Measurements from ENCODE around the gene BTBD9.

DNA sequence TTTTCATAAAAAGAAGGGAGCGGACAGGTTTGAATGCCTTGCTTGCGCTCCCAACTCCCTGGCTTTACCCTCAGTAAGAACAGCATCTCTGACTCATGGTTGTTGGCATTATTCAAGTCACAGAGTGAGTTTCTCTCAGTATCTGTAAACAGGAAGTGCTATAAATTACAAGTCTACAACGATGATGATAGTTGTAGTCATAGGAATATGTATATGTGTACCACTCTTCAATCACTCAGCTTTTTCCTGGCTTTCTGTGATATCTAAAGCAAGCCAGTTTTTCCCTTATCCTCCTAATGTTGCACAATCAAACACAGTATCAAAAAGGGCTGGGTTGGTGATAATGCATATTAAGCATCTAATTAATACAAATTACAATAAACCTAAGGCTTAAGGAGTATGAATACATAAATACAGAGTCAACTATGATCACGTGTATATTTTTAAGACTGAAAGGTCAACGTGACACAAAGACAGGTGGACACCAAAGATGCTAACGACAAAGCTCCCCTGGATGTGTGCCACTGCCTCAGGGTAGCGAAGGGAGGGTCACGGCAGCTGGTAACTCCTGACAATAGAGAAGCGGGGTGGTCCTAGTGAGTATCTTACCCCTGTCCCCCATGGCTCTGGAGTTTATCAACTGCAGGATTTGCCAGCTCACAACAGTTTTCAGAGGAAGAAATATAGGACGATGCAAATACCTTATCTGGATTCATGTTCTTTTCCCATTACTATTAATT is 202.8 kb downstream of the BTBD9 start:
- TF ChIP-seq EZH2 (IDR thresholded peaks at IDR 0.05), result no peak
- TF ChIP-seq FOXP2 (optimal IDR thresholded peaks at IDR 0.05; ENCODE audit: control extremely low read depth, extremely low read length, insufficient read depth), result no peak
